ENCODE data around the gene CD300LF.

CD300LF gene

DNA sequence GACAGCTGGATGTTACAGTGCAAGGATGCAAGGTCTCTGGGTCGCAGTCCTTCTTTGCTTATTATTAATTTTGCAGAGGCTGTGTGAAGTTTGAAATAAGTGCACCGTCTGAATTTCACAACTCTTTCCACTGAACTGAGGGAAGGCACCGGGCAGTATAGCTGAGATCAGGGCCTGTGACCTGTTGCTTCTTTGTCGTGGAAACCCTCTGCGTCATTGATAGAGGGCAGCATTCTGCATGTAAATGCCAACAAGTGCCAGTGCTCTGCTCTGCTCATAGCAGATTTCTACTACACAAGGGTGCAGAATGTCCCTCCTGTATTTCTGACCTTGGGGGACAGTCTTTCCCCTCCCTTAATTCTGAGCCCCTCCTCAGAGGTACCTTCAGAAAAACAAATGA, 26.0 kb downstream of the CD300LF start:
- DNase-seq (ENCODE audit: low read depth): no peak

DNA sequence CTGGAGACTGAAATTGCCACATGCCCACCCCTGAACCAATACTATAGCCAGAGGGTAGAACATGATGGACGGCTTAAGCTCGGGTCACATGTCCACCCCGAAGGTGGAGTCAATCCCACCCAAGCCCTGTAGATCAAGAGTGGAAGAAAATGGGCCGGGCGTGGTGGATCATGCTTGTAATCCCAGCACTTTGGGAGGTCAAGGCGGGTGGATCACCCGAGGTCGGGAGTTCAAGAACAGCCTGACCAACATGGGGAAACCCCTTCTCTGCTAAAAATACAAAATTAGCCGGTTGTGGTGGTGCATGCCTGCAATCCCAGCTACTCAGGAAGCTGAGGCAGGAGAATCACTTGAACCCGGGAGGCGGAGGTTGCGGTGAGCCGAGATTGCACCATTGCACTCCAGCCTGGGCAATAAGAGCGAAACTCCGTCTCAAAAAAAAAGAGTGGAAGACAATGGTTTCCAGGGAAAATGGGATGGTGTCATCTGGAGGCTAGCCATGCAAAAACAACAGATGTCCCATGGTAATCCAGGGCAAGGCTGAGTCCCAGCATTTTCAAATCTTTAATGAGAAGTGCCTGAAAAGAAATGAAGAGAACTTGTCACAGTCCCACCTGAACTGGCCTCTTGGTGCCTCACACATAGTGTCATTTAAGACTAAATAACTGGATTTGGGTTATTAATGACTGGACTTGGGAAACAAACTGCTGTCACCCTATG, 30.1 kb downstream of the CD300LF start:
- DNase-seq (ENCODE audit: low read depth): no peak

DNA sequence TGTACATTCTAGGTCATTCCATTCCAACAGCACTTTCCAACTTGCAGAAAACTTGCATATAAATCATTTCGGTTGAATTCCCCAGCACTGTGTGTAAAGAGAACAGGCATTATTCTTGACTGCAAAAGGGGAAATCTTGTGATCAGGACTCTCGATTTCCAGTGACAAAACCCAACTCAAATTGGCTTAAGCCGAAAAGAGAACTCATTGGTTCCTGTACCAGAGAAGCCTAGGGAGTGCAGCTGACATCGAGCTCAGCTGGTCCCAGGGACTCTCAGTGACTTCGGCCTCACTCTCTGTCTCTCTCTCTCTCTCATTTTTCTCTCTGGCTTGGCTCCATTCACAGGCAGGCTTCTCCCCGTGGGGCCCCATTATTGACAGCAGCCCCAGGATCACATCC, 30.7 kb downstream of the CD300LF start:
- DNase-seq (ENCODE audit: low read depth): no peak

DNA sequence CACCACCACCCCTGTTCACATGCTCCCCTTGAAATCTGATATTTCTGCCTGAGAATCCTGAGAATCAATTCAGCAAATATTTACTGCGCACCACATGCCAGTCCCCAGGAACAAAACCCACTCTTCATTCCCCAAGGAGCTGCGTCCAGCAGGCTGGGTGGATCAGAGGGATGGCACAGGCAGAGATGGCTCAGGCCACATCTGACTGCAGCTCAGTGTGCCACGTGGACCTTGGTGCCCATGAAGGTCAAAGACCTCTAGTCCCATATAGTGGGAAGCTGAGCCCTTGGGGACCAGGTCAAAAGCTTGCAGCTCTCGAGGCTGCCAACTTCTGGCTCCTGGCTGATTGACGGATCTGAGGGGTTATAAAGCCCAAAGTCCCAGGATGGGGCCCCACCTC, 31.8 kb downstream of the CD300LF start:
- DNase-seq (ENCODE audit: low read depth): no peak

DNA sequence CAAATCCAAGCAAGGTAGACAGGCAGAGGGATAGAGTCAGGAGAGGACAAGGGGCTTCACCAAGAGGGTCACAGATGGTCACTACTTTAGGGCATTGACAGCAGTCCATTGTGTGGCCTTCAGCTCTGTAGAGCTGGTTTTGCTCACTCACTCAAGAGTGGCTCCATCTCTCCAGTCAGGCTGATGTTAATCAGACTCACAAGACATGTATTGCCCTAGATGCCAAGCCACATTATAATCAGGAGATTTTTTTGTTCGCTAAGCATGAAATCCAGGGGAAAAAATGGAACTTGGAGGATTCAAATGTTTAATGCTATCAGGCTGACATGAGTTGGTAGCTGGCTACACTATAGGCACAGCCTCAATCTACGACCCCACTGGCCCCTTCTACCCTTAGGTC, 32.5 kb downstream of the CD300LF start:
- no peak for DNase-seq (ENCODE audit: low read depth)

DNA sequence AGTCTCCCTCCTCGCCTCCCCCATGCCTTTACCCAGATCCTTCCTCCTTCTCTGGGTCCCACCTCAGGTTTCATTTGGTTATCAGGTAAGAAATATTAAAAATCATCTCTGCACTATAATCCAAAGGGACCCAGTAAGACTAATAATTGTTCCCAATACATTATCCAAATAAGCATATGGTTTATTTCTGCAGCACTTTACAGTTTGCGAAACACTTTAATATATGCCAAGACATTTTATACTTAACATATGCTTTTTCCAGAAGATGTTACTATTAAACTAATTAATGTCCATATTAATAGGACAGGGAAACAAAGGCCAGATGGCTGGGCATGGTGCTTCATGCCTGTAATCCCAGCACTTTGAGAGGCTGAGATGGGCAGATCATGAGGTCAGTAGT, 33.3 kb downstream of the CD300LF start:
- no peak for DNase-seq (ENCODE audit: low read depth)

DNA sequence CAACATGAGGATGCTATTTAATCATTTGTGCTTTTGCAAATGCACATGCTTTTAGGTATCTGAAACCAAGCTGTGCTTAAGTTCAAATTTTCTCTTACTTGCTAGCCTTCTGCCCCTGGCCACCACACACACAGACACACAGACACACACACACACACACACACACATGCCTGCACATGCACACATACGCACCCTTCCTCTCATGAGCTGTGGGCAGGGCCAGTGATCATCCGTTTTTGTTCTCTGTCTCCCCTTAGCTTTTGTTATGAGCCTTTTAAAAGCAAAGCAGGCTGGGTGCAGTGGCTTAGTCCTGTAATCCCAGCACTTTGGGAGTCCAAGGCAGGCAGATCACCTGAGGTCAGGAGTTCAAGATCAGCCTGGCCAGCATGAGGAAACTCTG, 34.2 kb downstream of the CD300LF start:
- no peak for DNase-seq (ENCODE audit: low read depth)

DNA sequence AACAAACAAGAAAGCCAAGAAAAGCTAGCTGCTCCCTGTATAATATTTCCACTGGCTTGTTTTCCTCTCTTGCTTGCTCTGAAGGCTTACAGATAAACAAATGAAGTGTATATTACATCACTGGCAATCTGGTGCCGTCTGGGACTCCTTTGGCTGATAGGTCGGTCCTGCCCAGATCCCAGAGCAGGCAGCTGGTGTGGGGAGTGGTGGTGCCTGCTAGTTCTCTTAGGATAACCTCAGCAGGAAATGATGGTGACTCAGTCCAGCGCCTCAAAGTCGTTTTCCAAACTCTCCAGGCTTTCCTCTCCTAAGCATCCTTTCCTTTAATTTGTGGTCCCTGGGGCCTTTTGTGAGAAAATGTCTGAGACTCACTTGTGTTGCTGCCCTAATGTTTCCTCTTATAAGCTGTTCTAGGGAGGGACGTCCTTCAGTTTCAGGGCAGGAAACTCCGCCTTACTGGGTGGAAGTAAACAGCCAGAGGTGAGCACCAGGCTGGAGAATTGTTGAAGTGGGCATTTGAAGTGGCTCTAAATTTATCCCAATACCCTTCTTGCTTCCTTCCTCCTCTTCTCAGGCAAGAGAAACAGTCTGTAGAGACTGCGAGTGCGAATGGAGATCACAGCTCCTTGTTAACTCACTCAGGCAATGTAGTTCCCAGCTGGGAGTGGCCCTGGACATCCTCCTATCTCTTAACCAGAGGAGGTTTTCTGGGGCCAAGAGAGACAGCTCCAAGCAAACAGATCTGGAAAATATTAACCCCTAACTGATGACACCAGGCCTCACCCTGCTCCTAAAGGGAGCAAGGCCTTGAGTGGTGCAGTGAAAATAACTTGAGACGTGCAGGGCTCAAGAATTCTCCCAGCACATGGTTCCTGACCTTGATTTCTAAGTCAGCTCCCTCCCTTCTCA, 34.9 kb downstream of the CD300LF start:
- peak; percentile 45 for DNase-seq (ENCODE audit: low read depth)

DNA sequence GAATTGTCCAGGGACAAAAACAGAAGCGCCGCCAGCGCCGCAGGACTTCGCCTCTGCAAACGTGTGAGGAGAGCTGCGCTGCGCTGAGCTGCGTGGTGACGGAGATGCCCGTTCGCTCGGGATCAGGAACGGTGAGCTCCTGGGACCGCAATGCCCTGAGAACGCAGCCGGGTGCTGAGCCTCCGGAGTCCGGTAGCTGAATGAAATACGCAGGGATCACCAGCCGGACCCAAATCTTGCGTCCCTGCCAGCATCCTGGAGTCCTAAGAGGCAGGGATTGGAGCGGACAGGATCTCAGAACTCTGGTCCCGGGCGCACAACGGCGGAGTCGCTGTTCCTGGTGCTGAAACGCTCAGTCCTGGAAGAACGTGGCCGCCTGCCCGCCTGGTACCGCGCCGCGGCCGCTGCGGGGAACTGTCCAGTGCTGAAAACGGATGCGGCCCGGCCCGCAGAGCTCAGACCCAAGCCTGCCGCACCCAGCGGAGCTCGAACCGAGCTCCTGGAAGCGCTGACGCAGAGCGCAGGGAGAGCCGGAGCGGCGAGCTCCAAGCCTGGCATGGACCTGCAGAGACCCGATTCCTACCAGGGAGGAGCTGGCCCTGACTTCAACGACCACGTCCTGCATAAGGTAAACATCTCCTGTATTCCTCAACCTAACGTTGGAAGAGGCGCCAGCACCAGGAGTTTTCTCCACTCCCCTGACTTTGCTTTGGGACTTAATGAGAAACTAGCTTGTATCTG, 41.5 kb downstream of the CD300LF start:
- peak; percentile 74 for DNase-seq (ENCODE audit: low read depth)

DNA sequence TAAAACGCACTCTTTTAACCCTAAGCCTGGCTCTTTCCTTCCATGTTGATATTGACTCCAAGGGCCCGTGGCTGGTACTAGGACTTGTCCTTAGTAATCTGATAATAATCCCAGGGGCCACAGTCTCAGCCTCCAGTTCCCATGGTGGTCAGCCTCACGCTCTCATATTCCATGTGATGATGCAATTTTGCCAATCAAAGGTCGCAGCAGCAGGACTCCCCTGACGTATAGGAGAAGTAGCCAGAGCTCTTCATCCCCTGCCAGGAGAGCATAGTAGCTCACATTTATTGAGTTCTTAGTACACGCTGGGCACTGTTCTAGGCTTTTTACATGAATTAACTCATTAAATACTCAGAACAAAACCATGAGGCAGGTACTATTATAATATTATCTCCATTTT, 42.4 kb downstream of the CD300LF start:
- DNase-seq (ENCODE audit: low read depth): no peak

DNA sequence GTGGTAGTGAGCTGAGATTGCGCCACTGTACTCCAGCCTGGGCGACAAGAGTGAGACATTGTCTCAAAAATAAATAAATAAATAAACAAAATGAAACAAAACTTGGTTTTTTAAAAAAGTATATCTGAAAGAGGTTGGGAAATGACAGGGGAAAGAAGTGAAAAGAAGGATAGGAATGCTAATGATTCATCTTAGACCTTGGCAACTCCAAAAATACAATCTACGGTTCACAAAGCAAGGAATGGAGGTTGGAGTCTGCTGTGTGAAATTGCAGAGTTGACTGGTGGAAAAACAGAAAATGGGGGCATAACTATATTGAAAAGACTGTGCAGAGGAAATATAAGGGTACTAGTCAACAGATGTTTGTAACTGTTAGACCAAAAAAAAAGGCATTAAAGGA, 49.2 kb downstream of the CD300LF start:
- DNase-seq (ENCODE audit: low read depth): no peak

DNA sequence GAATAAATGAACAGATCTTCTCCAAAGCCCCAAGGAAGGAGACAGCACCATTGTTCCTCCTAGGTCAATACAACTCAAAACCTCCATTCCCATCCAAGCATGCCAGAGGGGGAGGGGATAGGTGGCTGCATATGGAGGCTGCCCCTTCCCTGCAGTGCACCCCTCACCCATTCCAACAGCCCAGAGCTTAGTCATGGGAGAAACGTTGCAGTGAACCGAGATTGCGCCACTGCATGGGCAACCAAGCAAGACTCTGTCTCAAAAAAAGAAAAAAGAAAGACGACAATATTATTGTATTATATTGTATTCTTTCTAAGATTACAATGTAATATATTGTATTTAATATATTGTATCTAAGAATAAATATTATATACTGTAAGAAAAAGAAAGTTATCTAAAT, 52.8 kb downstream of the CD300LF start:
- no peak for DNase-seq (ENCODE audit: low read depth)

DNA sequence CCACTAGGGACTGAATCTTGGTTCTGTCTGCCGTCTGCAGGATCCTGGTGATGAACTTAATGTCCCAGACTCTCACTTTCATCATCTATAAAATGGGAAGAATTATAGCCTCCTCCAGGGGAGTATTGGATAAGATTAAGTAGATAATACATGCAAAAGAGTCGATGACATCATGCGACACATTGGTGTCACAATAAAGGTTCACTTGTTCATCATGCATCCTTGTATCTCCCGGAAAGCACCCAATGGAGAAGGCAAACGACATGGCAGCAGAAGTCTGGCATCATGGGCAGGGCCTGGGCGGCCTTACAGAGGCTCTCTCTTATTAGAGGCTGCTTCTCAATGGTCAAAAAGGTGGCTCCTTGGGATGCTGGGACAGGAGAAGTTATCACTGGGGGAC, 54.1 kb downstream of the CD300LF start:
- DNase-seq (ENCODE audit: low read depth): no peak

DNA sequence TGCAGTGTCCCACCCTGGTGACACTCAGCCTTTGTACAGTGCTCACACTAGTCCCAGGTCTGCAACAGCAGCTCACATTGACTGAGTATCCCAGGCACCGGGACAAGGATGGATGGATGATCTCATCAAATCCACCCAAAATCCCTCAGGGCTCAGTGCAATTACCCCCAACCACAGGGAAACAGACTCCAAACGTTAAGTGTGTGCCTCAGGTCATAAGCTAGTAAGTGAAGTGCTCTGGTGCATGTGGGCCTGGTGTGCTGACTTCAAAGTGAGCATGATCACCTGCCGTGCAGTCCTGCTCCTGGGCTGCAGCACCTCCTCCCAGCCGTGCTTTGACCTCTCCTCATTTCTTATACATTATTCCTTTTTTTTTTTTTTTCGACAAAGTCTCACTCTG, 58.0 kb downstream of the CD300LF start:
- DNase-seq (ENCODE audit: low read depth): no peak

DNA sequence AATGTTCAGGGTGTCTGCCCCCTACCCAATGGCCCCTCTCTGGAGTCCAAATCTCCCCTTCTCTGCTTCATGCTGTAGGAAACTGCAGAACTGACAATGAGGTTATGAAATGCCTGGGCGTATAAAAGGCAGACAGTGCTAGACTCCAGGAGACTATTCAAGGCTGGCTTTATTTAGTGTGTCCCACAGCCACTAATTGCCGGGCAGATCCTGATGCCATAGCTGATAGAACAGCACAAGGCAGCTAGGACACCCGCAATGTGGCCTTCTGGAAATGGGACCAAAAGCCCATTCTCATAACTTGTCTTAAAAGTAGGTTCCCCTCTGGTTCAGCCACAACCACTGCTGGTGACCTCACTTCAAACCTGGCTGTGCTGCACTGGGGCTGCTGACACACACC, 60.7 kb downstream of the CD300LF start:
- DNase-seq (ENCODE audit: low read depth): no peak

DNA sequence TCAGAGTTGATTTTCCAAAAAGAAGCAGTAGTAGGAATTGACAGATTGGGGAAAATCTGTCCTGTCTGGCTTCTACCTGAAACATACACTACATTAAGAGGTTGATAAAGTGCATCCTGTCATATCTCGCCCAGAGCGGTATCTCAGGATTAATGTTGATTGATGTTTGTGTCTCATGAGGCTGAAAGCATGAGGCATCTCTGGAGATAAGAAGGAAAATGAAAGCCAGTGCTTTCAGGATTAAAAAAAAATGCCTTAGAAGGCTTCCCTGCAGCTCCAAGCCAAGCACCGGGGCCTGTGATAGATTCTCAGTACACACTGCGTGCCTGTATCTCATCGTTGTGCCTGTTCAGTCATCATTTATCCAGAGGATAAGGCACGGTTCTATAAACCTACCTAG, 62.8 kb downstream of the CD300LF start:
- no peak for DNase-seq (ENCODE audit: low read depth)

DNA sequence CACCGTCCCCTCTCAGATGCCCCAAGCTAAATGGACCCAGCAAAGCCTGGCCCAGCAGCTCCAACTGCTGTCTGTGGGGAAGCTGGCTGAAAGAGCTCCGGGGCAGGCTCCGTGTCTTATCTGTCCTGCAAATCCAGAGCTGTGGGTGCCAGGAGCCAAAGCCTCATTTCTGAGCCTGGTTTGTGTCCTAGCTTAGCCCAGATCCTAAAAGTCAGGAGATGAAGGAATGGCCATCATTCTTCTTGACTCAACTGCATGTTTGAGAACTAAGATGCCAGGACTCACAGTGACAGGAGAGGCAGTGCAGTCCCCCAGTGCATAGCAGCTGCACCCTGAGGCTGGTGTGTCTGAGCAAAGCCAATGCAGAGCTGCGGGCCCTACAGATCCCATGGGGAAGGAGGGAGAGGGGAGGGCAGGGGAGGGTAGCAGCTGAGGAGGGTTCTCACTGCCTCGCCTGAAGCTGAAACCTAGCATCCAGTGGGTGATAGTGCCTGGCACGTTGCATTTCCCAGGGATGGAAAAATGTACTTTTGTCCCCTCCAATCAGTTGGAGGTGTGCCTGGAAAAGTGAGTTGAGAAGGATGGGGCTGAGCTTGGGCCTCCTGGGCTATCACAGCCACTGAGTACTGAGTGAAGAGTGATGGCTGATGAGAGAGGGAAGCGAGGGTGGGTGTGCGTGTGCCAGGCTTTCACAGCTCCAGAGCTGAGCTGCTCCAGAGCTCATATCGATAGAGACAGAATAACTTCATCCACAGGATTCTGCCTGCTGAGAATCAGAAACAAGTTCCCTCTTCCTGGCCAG, 64.7 kb downstream of the CD300LF start:
- DNase-seq (ENCODE audit: low read depth): no peak

DNA sequence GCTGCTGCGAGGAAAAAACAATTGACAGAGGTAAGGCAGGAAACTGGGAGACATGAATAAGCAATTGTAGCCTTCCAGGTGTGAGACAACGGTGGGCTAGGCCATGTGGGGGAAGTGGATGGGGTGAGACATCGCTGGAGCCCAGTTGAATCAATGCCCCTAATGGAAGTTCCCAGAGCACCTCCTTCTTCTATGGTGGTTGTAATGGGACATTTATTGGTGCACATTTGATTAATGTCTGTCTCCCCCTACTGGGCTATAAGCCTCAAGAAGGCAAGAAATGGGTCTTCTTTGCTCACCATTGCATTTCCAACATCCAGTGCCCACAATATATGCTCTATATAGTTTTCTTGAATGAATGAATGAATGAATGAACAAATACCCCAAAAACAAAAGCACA, 66.5 kb downstream of the CD300LF start:
- peak; percentile 15 for DNase-seq (ENCODE audit: low read depth)

DNA sequence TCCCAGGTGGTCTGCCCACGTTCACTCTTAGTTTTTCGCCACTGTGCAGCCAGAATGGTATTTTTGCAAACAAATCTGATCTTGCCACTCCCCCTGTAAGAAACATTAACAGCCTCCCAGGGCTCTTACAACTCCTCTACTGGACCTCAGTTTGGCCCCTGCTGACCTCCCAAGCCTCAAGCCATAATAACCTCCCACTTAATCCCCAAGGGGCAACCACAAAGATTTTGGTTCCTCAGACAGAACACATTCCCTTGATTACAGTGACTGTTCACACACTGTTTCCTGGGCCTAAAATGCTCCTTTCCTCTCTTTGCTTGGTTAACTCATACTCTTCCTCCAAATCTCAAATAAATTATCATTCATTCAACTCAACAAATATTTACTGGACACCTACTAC, 67.7 kb downstream of the CD300LF start:
- no peak for DNase-seq (ENCODE audit: low read depth)

DNA sequence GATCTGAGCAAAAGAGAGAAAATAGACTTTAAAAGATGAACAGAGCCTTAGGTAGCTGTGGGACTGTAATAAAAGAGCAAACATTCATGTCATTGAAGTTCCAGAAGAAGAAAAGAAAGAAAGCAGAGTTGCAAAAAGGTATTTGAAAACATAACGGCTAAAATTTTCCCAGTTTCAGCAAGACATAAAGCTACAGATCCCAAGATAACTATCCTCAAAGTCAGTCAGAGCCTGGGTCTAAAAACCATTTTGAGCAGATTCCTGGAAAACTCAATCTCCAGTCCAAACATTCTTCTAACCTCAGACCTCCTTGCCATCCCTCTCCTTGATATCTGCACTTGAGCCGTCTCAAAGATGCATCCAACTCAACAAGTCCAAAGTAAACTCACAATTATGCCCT, 68.3 kb downstream of the CD300LF start:
- no peak for DNase-seq (ENCODE audit: low read depth)
